Activated T-cell treated with anti-CD3 and anti-CD28 coated beads for 48 hours (primary cell): ENCODE results near the gene NMT2.

ENCODE experiments used
- DNase-seq: peaks from one replicate; pipeline ENCODE4 v3.0.0-alpha.2; 2020; ENCODE audit warnings: low read depth

Gene NMT2

GRCh38 chr10:15141136-15142054 lies 27.1 kb downstream of the NMT2 start:
- peak; percentile 21 for DNase-seq

- DNase-seq = no peak
Measured at GRCh38 chr10:15140698-15141097, 27.8 kb downstream of the NMT2 start.

GRCh38 chr10:15137636-15138035 lies 30.9 kb downstream of the NMT2 start:
- DNase-seq = no peak

GRCh38 chr10:15137036-15137359 lies 31.5 kb downstream of the NMT2 start:
- no peak for DNase-seq

GRCh38 chr10:15136129-15137035 lies 32.1 kb downstream of the NMT2 start:
- no peak for DNase-seq

- no peak for DNase-seq
Measured at GRCh38 chr10:15131330-15131729, 37.2 kb downstream of the NMT2 start.

GRCh38 chr10:15124908-15125307 lies 43.6 kb downstream of the NMT2 start:
- no peak for DNase-seq

- no peak for DNase-seq
Measured at GRCh38 chr10:15124190-15124589, 44.3 kb downstream of the NMT2 start.

- DNase-seq = no peak
Measured at GRCh38 chr10:15123749-15124184, 44.7 kb downstream of the NMT2 start.

- no peak for DNase-seq
Measured at GRCh38 chr10:15122477-15123030, 45.9 kb downstream of the NMT2 start.

GRCh38 chr10:15121707-15122106 lies 46.8 kb downstream of the NMT2 start:
- no peak for DNase-seq

- DNase-seq = no peak
Measured at GRCh38 chr10:15120523-15120922, 48.0 kb downstream of the NMT2 start.

GRCh38 chr10:15118615-15119014 lies 49.9 kb downstream of the NMT2 start:
- no peak for DNase-seq

- no peak for DNase-seq
Measured at GRCh38 chr10:15116225-15116624, 52.3 kb downstream of the NMT2 start.

GRCh38 chr10:15113766-15114165 lies 54.7 kb downstream of the NMT2 start:
- no peak for DNase-seq

GRCh38 chr10:15112657-15113056 lies 55.8 kb downstream of the NMT2 start:
- no peak for DNase-seq

GRCh38 chr10:15106352-15107013 lies 62.0 kb downstream of the NMT2 start:
- DNase-seq = peak; percentile 56

- no peak for DNase-seq
Measured at GRCh38 chr10:15103513-15103912, 65.0 kb downstream of the NMT2 start.

GRCh38 chr10:15099886-15100285 lies 68.6 kb downstream of the NMT2 start:
- no peak for DNase-seq

GRCh38 chr10:15097011-15097812 lies 71.3 kb downstream of the NMT2 start, which contains the start of gene RPP38:
Gene RPP38 (plus strand): TSS chr10:15097355. CDS start chr10:15103315, 5,960 bp downstream.
- DNase-seq = peak; percentile 95

- no peak for DNase-seq
Measured at GRCh38 chr10:15096661-15097010, 71.9 kb downstream of the NMT2 start.
